IPS-15b (cell line): Measurements from ENCODE around the gene NKAIN2.
"Not testable (repeated sequence)": the region's sequence is repeated elsewhere in the genome, so short reads cannot be mapped to it uniquely, and the experiment has no call there.

ENCODE experiments used
- H3K27me3 ChIP-seq: one replicate; pipeline ENCODE4 v1.6.1; 2013; ENCODE audit warnings: low read length; ENCODE audit not compliant: control insufficient read depth, insufficient read depth
- H3K36me3 ChIP-seq: one replicate; pipeline ENCODE4 v1.6.1; 2013; ENCODE audit warnings: low read length; ENCODE audit not compliant: control insufficient read depth, insufficient read depth
- H3K4me1 ChIP-seq: one replicate; pipeline ENCODE4 v1.6.1; 2013; ENCODE audit warnings: mild to moderate bottlenecking, low read length; ENCODE audit not compliant: control insufficient read depth, insufficient read depth
- H3K4me3 ChIP-seq: one replicate; pipeline ENCODE4 v1.5.1; 2013; ENCODE audit warnings: low read depth, low read length
- H3K9ac ChIP-seq: one replicate; pipeline ENCODE4 v1.6.1; 2013; ENCODE audit warnings: low read depth, mild to moderate bottlenecking, low read length
- H3K9me3 ChIP-seq: one replicate; pipeline ENCODE4 v1.6.1; 2013; ENCODE audit warnings: mild to moderate bottlenecking, low read length; ENCODE audit not compliant: control insufficient read depth, insufficient read depth

NKAIN2 gene

DNA sequence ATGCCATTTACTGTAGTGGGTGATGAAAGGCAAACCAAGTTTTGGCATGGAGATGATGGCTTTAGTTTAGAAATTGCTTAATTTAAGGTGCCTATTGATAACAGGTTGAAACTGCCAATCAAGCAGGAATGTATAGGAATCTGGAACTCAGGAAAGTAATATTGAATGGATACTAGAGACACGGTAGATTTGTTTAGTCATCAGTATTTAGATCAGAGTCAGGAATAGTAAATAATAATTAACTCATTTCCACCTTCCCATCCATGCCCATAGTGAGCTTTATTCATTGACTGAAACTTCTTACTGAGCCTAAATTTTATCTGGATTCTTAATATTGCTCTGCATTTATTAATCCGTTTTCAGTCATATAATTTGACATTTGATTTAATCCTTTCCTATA is 500.3 kb downstream of the NKAIN2 start:
- H3K4me3 ChIP-seq: no peak overlapping the region
- H3K9ac ChIP-seq: no peak overlapping the region
- no peaks in the 10 kb centered on the region for H3K27me3 ChIP-seq
- peaks cover 2% of the 10 kb centered on the region for H3K4me1 ChIP-seq
- H3K9me3 ChIP-seq: no peaks in the 10 kb centered on the region
- no peaks in the 10 kb centered on the region for H3K36me3 ChIP-seq

DNA sequence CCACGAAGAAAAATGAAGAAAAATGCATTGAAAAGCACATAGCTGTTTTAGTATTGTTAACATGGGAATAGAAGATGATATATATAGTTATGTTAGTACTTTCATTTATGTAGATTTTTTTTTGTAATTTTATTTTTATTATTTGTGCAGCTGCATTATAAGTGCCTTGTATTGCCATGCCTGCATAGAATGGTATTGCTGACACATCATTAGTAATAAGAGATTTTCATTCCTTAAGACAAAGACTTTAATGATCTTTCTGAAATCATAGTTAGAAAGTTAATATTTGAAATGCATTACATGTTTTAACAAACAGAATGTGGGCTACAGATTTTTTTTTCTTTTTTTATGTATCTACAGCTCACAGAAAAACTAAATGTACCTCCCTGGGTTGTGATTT is 506.5 kb downstream of the NKAIN2 start:
- Histone ChIP-seq H3K9ac (no peak overlapping the region), H3K36me3 (no peaks in the 10 kb centered on the region), H3K4me3 (no peak overlapping the region), H3K4me1 (peaks cover 2% of the 10 kb centered on the region), H3K9me3 (no peaks in the 10 kb centered on the region), H3K27me3 (no peaks in the 10 kb centered on the region)

DNA sequence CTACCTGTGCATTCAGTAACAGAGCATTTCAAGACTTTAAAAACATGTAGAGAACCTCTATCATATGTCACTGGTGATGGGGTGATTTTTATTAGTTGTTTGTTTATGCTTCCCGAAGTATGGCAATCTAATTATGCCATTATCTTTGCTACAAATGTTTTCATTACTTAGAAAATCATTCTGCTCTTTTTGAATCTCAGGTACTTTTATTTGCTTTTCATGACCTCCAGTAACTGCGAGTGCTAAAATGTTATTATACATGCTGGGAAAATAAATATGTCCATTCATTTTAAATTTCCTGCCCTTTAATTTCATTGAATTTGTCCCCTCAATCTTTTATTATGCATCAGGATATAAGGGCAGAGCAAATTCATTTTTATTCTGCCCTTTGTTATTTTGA is 515.7 kb downstream of the NKAIN2 start:
- no peak overlapping the region for H3K4me3 ChIP-seq
- no peaks in the 10 kb centered on the region for H3K9me3 ChIP-seq

DNA sequence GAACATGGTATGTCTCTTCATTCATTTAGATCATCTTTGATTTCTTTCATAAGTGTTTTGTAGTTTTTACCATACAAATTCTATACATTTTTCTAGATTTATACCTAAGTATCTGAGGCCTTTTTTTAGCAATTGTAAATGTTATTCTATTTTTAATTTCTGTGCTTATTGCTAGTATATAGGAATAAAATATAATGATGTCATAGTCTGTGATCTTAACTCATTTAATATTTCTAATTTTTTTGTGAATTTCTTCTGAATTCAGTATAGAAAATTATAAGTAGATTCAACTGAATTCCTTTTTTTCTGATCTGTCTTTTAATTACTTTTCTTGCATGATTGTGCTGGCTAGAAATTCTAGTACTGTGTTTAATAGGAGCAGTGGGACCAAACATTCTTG is 520.6 kb downstream of the NKAIN2 start:
- no peak overlapping the region for H3K4me3 ChIP-seq
- no peaks in the 10 kb centered on the region for H3K4me1 ChIP-seq
- H3K36me3 ChIP-seq: no peaks in the 10 kb centered on the region
- no peak overlapping the region for H3K9ac ChIP-seq
- no peaks in the 10 kb centered on the region for H3K27me3 ChIP-seq
- no peaks in the 10 kb centered on the region for H3K9me3 ChIP-seq

More for the DNA sequence above, 515.7 kb downstream of the NKAIN2 start:
- Histone ChIP-seq H3K4me1 (no peaks in the 10 kb centered on the region), H3K36me3 (no peaks in the 10 kb centered on the region), H3K9ac (no peak overlapping the region), H3K27me3 (no peaks in the 10 kb centered on the region)

DNA sequence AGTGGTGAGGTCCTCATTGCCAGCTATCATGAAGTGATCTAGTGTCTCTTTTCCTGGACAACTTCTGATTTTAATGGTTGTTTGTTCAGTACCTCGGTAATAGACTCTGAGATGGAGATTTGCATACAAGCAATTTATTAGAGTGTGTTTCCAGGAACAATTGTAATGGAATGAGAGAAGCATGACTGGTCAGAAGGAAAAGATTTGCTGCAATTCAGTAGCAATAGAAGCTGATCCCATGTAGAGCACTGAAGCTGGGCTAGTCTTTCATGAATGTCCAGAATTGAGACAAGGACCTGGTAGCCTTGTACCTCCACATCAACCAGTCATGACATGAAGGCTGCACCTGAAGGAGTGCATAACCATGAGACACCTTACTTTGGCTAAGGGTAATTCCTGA is 526.5 kb downstream of the NKAIN2 start:
- Histone ChIP-seq H3K9me3 (no peaks in the 10 kb centered on the region), H3K9ac (no peak overlapping the region), H3K4me1 (no peaks in the 10 kb centered on the region), H3K4me3 (no peak overlapping the region), H3K27me3 (no peaks in the 10 kb centered on the region), H3K36me3 (no peaks in the 10 kb centered on the region)

DNA sequence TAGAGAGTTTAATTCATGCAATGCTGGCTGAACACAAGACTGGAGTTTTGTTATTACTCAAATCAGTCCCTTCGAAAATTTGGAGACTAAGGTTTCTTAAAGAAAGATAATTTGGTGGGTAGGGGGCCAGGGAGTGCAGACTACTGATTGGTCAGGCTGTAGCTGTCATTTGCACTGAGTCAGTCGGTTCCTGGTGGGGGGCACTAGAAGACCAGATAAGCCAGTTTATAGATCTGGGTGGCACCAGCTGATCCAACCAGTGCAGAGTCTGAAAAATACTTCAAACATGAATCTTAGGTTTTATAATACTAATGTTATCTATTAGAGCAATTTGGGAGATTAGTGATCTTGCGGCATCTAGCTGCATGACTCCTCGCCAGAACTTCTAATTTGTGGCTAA is 530.7 kb downstream of the NKAIN2 start:
- Histone ChIP-seq H3K9me3 (no peaks in the 10 kb centered on the region), H3K36me3 (no peaks in the 10 kb centered on the region), H3K4me3 (no peak overlapping the region), H3K4me1 (no peaks in the 10 kb centered on the region), H3K27me3 (no peaks in the 10 kb centered on the region), H3K9ac (no peak overlapping the region)

DNA sequence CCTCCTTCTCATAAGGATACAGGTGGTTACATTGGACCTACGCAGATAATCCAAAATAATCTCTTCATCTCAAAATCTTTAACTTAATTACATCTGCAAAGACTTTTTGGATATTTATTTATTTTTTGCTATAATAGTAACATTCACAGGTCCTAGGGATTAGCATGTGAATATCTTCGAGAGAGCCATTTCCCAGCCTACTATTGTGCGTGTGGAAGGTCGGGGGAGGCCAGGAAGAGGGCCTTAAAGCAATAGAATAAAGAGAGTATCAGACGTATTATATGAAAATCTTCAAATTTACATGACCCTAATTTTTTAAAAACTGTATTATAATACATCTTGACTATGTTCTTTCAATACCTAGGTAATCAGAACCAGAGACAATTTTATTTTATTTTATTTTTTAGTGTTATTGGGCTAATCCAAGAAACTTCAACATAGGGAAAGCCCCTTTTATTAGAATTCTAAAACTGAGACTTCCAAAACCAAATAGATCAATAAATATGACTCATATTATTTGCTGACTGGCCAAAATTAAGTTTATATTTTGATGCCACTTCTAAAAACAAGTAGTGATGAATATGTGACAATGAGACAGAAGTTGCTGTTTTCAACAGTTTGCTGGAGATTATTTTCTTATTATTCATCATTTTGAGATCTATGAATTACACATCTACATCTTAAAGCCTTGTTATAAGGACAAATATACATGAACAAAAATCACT is 536.1 kb downstream of the NKAIN2 start:
- Histone ChIP-seq H3K9me3 (no peaks in the 10 kb centered on the region), H3K4me1 (no peaks in the 10 kb centered on the region), H3K9ac (no peak overlapping the region), H3K4me3 (no peak overlapping the region), H3K36me3 (no peaks in the 10 kb centered on the region), H3K27me3 (no peaks in the 10 kb centered on the region)

DNA sequence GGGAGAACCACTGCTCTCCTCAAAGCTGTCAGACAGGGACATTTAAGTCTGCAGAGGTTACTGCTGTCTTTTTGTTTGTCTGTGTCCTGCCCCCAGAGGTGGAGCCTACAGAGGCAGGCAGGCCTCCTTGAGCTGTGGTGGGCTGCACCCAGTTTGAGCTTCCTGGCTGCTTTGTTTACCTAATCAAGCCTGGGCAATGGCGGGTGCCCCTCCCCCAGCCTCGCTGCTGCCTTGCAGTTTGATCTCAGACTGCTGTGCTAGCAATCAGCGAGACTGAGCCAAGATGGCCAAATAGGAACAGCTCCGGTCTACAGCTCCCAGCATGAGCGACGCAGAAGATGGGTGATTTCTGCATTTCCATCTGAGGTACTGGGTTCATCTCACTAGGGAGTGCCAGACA is 544.7 kb downstream of the NKAIN2 start:
- not testable (repeated sequence) for H3K9me3 ChIP-seq, H3K27me3 ChIP-seq, H3K9ac ChIP-seq, H3K4me3 ChIP-seq, H3K36me3 ChIP-seq, H3K4me1 ChIP-seq

DNA sequence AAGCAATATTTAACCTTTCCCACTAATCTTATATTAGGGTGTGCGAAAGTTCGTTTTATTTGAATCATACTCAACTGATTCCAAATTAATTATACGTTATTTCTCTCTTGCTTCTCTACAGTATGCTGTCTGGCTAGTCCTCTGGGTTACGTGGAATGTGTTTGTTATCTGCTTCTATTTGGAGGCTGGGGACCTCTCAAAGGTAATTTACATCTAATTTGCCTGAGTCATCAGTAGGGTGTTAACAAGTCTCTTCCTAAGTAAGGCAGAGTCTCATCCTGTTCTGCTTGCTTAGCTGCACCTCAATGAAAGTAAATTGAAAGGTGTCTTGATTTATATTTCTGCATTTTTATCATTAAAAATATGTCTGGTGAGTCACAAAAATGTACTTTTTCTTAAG is 551.5 kb downstream of the NKAIN2 start:
- no peaks in the 10 kb centered on the region for H3K9me3 ChIP-seq
- no peak overlapping the region for H3K9ac ChIP-seq
- no peaks in the 10 kb centered on the region for H3K36me3 ChIP-seq

DNA sequence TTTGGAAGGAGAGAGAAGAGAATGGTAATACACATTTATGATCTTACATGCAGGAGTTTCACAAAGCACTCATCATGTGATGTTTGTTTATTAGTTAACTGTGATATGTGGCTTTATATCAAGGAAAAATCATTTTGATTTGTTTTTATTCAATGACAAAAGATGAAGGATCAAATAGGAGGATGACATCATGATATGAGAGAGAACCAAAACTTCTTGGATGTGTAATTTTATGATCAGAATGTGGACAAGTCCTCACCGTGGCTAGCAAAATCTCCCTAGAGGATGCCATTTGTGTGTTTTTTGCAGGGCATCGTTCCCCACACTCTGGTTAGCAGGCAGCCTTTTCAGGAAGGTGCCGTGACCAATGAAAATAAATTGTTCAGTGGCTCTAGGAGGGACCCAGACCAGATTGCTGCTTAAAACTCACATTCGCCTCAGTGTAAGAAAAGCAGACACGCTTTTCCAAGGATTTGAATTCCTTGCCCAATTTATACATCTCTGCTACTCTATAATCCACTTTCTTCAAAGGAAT is 552.7 kb downstream of the NKAIN2 start:
- Histone ChIP-seq H3K27me3 (no peaks in the 10 kb centered on the region), H3K9ac (no peak overlapping the region), H3K4me1 (no peaks in the 10 kb centered on the region), H3K9me3 (no peaks in the 10 kb centered on the region), H3K4me3 (no peak overlapping the region), H3K36me3 (no peaks in the 10 kb centered on the region)

More for the DNA sequence above, 551.5 kb downstream of the NKAIN2 start:
- Histone ChIP-seq H3K27me3 (no peaks in the 10 kb centered on the region), H3K4me1 (no peaks in the 10 kb centered on the region), H3K4me3 (no peak overlapping the region)

DNA sequence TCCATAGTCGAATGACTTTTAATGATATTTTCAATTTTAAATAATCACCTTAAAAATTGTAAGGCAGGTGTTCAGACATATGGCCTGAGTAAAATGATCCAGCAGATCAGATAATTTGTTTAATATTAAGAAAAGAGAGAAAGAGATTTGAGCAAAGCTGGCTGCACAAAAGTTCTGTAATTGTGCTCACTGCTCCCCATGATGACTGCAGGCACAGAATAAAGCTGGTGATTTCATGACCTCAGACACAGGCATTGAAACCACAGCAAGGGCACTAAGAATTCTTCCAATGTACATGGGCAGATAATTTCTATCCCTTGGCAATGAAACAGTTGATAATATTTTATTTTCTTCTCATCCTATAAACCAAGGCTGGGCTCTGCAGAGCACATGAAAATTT is 553.1 kb downstream of the NKAIN2 start:
- H3K9ac ChIP-seq: no peak overlapping the region
- H3K27me3 ChIP-seq: no peaks in the 10 kb centered on the region
- H3K36me3 ChIP-seq: no peaks in the 10 kb centered on the region
- no peak overlapping the region for H3K4me3 ChIP-seq
- H3K4me1 ChIP-seq: no peaks in the 10 kb centered on the region
- H3K9me3 ChIP-seq: no peaks in the 10 kb centered on the region

DNA sequence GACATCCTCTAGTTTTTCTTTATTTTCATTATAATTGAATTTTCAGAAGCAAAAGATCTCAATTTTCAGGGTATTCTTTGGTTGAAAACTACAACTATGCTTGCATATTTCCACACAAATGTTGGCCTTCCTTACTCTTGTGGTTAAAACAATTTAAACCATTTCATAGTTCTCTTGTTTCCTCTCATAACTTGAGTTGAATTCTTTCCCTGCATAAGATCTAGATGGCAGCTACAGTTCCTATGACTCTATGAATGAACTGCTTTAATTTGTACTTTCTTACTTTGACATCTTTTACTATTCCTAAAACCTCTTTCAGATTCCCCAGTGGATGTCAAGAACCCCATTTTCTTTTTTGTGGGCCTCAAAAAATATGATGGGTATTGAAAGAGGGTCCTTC is 564.5 kb downstream of the NKAIN2 start:
- Histone ChIP-seq H3K4me1 (peaks cover 7% of the 10 kb centered on the region), H3K9ac (no peak overlapping the region), H3K36me3 (no peaks in the 10 kb centered on the region), H3K9me3 (no peaks in the 10 kb centered on the region), H3K27me3 (no peaks in the 10 kb centered on the region), H3K4me3 (no peak overlapping the region)
